Measurements from ENCODE around the gene CD72.
"Not testable (repeated sequence)": the region's sequence is repeated elsewhere in the genome, so short reads cannot be mapped to it uniquely, and the experiment has no call there.

The CD72 gene

DNA sequence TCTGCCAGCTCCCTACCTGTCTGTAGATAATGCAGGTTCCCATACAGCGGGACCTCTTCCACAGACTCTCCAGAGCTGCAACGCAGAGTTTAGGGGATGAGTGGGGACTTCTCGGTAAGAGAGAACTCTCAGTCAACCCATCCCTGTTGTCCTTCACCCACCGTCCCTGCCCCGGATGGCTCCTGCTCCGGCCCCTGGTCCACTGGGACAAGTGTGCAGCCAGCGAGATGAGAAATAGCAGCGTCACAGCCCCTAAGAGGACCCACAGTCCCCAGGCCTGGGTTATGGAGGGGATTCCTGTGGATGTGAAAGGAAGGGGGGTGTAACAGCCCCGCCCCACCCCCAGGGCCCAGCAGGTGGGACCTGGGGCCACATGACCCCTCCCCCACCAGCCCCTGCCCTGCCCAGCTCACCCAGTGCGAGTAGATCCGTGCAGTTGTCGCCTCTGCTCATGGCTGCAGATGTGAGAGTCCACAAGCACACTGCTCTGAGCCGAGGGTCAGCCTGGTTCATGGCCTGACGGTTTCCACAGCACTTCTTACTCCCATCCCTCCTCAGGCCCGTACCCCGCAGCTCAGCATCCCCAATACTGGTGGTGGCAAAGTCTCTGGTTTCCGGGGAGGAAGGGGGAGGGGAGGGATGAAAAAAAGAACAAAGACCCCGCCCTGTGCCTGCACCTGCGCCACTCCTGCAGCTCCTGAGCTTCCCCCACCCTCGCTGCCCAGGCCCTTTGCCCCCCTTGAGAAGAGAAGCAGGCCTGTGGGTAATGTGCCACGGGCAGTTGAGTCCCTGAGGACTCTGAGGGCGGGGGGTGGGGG is 32.3 kb upstream of the CD72 start, which contains the start of gene SIT1:
Gene SIT1, minus strand, starts transcription at position 591 of the 818 bp plus-strand sequence. Its CDS starts 78 bp downstream, at position 513.
- no peak for DNase-seq (ENCODE audit: low read depth, low spot score)

DNA sequence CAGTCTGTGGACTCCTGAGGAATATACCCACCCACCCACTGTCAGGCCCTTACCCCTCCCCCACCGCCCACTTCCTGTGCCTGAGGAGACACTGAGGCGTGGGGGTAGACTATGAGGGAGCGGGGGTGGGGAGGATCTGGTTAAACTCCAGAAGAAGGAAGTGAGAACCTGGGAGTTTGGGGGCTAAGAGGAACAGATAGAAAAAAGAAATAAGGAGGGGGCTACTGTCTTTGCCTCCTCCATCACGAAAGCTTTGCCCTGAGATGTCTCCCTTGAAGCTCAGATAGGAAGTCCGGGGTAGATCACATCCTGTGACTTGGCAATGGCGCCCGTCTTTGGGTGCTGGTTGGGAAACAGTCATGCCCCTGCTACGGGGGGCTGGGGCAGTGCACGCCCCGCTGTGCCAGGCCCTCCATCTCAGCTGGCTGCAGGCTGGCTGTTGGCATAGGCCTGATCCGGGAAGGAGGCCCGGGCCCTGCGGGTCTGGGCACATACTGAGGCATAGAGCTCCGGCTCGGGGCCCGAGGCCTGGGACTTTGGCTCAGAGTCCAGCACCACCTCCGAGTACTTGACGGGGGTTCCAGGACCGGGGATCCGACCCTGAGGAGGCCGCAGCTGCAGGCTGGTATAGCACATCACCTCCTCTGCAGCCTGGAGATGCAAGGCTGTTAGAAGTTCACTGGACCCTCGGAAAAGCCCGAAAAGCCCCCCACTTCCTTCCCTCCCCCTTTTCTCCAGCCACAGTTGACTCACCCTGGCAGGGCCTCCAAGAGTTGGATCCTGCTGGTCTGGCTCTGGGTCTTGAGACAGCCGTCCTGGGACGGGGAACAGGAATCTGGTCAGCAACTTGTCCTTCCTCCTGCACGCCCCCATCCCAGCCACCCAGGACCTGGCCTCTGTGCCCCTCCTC is 31.5 kb upstream of the CD72 start:
- no peak for DNase-seq (ENCODE audit: low read depth, low spot score)

DNA sequence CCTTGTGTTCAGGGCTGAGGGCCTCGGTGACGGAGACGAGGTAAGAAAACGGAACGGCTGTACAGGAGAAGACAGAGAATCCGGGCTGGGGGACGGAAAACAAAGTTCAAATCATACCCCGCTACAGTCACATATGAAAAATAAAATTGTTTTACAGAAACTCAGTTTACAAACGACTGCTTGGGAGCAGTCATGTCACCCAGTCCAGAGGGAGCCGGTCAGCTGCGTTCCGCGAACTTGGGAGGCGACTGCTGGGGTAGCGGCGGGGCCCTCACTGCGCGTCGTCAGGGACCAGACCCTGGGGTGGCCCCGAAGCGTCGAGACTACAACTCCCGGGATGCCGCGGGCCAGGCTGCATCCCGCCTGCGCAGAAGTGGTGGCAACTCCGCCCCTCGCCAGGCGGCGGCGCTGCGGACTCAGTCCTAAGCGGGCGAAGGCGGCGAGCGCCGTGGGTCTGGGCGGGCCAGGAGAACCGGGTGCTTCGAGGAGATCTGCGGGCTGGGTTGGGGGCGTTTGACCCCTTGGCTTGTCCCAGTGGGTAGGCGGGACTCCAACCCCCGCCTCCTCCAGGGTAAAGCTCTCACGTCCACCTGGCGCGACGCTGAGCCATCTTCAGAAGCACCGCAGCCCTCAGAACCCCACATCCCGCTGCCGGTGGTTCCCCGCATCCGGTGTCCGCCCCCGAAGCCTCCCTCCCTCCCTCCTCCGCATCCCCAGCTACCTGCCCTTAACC is 28.5 kb upstream of the CD72 start:
- peak; percentile 83 for DNase-seq (ENCODE audit: low read depth, low spot score)

DNA sequence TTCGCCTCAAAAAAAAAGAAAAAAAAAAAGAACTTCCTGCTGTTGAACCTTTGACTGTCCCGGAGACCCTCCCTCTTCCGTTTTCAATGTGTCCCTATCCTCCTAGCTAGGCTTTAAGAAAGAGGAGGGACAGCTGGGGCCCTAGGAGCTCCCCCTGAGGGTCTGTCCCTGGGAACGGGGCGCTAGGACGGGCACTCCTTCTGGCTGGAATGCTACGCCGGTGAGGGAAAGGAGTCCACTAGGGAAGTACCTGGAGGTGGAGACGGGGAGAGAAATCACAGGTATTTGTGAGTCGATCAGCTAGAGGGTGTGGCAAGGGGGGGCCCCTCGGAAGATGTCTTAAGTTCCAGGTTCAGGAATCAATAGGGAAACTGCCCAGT is 27.9 kb upstream of the CD72 start:
- no peak for DNase-seq (ENCODE audit: low read depth, low spot score)

DNA sequence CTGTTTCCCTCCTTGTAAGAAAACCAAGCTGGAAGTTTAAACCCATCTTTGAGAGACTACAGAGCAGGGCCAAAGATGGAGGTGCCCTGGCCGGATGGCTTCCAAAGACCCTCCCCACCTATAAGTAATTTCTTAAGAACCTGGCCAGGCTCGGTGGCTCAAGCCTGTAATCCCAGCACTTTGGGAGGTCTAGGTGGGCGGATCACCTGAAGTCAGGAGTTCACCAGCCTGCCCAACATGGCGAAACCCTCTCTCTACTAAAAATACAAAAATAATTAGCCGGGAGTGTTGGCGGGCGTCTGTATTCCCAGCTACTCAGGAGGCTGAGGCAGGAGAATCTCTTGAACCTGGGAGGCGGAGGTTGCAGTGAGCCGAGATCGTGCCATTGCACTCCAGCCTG is 27.5 kb upstream of the CD72 start:
- DNase-seq (ENCODE audit: low read depth, low spot score) = not testable (repeated sequence)

DNA sequence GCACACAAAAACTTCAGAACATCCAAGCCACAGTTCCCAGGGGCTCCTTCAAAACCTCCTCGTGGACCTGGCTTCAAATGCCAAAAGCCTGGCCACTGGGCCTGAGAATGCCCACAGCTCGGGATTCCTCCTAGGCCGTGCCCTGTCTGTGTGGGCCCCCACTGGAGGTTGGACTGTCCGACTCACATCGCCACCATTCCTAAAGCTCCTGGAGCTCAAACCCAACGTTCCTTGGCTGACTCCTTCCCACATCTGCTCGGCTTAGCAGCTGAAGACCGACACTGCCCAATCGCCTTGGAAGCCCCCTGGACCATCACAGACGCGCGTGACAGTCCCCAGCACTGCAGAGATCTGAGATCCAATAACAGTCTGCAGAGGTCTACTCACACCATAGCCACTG is 24.8 kb upstream of the CD72 start:
- no peak for DNase-seq (ENCODE audit: low read depth, low spot score)

DNA sequence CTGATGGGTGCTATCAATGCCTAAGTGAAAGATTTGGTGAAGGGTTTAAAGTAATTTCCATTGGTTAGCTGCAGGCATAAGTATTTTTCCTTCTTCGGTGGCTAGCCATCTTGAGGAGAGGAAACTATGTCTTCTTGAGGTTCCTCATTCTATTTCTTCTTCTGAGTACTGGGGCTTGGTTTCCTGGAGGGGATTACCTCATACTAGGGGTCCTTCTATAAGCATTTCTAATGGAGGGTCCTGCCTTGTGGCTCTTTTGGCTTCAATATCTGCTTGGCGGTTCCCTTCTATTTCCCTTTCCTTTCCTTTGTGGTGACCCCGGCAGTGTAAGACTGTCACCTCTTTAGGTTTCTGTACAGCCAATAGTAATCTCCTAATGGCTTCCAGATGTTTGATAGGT is 23.3 kb upstream of the CD72 start:
- not testable (repeated sequence) for DNase-seq (ENCODE audit: low read depth, low spot score)

DNA sequence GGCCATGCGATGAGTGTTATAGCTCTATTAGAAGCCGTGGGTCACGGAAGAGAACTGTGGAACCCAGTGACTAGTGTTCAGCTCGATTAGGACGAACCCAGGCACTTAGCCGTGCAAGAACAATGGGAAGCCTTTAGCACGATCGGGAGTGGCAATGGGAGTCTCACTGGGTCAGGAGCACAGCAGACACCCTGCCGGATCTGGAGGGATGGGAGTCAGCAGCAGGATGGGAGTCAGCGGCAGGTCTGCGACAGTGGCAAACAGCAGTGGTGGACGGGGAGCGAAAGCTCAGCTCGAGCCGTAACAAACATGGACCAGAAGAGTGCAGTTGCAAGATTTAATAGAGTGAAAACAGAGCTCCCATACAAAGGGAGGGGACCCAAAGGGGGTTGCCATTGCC is 22.2 kb upstream of the CD72 start:
- not testable (repeated sequence) for DNase-seq (ENCODE audit: low read depth, low spot score)

DNA sequence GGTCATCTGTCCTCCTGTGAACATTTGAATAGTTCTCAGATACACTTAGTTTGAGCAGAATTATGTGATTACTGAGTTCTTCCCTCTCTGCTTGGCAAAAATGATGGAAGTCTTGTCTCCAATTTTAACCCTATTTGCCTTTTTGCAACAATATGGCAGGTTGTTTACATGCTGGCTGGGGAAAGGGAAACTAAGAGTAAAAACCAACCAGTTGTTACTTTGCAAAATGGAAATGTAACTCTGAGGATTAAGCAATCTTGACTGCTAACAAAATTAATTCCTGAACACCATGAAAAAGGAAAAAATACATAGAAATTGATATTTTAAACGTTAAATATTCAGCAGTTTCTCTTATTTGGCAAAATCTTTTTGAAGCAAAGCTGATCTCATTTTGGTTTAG is 21.4 kb upstream of the CD72 start:
- DNase-seq (ENCODE audit: low read depth, low spot score) = no peak

DNA sequence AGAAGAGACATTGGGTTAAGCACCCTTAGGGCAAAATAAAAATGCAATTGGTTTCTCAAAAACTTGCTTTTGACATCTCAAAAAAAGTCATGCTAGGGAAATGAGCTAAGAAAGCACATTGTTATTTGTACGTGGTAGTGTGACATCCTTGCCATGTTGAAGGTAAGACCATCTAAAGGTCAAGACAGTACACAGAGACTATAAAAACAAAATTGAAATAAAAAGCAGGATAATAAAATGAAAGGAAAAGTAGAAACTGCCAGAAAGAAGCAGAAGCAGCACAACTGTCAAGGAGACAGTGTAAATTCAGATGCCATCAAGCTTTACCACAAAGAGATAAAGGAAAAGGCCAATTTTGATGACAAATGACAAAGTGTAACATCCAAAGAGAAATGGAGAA is 21.0 kb upstream of the CD72 start:
- DNase-seq (ENCODE audit: low read depth, low spot score) = not testable (repeated sequence)

DNA sequence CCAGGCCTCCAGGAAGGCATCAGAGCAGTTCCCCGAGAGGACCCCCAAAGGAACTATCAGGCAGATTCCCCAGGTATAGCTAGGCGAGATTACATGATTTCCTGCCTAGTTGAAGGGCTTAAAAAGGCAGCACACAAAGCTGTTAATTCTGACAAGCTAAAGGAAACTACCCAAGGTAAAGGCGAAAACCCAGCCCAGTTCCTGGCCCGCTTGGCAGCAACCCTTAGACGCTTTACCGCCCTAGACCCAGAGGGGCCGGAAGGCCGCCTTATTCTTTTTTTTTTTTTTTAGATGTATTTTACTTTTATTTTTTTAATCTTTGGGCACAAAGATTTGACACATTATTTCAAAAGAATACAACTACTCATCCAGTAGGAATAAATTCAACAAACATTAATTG is 20.5 kb upstream of the CD72 start:
- DNase-seq (ENCODE audit: low read depth, low spot score) = not testable (repeated sequence)

DNA sequence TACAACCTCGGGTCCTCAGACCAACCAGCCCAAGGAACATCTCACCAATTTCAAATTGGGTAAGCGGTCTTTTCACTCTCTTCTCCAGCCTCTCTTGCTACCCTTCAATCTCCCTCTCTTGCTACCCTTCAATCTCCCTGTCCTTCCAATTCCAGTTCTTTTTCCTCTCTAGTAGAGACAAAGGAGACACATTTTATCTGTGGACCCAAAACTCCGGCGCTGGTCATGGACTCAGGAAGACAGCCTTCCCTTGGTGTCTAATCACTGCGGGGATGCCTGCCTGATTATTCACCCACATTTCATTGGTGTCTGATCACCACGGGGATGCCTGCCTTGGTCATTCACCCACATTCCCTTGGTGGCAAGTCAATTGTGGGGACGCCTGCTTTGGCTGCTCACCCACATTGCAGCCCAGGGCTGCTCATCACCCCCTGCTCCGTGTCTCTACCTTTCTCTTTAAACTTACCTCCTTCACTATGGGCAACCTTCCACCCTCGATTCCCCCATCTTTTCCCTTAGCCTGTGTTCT is 19.3 kb upstream of the CD72 start:
- not testable (repeated sequence) for DNase-seq (ENCODE audit: low read depth, low spot score)

DNA sequence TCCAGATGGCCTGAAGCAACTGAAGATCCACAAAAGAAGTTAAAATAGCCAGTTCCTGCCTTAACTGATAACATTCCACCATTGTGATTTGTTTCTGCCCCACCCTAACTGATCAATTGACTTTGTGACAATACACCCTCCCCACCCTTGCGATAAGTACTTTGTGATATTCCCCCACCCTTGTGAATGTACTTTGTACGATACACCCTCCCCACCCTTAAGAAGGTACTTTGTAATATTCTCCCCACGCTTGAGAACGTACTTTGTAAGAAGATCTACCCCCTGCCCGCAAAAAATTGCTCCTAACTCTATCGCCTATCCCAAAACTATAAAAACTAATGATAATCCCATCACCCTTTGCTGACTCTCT is 18.6 kb upstream of the CD72 start:
- not testable (repeated sequence) for DNase-seq (ENCODE audit: low read depth, low spot score)

DNA sequence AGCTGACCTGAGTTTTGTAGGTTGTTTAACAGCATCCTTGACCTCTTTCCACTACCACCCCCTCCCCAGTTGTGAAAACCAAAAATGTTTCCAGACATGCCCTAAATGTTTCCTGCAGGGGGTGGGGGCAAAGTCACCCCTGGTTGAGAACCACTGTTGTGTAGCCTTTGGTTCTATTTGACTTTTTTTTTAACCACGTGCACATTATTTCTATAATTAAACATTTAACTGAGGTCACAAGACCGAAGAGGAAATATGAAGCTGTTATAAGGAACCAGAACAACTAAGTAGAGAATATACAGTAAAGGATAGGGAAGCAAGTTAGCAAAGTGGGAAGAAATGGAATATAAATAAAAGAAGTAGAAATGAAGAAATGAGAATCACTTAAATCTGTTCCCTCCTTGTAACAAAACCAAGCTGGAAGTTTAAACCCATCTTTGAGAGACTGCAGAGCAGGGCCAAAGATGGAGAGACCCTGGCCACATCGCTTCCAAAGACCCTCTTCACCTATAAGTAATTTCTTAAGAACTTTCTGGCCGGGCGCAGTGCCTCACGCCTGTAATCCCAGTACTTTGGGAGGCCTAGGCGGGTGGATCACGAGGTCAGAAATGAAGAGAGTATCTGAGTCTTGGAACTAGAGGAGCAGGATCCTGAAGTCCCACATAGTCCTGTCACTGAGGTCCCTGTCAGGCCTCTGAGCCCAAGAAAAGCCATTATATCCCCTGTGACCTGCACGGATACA is 18.1 kb upstream of the CD72 start:
- DNase-seq (ENCODE audit: low read depth, low spot score) = no peak

DNA sequence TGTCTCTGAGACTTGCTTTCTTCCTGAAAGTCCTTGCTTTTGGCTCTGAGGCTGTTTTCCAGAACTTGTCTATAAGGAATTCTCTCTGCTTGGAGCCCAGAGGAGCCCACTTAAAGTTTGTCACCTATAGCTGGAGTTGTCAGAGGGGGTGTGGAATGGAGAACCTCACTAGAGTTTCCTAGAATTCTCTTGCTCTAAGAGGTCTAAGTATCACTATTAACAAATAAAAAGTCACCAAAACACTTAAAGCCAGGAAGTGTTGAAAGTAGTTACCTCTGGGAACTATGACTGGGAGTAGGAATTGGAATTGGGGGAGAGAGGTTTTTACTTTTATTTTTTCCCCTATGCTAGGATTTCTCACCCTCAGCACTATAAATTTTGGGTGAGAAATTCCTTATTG is 17.5 kb upstream of the CD72 start:
- no peak for DNase-seq (ENCODE audit: low read depth, low spot score)

DNA sequence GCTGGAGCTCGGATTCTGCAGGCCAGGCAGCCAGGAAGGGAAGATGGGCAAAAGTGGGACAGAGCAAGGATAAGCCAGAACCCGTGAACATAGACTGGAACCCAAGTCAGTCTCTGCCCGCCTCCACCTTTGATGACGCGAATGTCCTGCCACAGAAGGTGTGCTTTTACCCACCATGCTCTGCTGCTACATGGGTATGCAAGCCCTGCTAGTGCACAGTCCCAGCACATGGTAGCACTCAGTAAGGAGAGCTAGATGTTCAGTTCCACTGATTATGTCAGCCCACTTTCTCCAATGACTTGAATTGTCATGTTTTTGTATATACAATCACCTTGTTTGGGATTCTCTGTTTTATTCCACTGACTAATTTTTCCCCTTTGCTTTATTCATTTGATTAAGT is 11.4 kb upstream of the CD72 start:
- no peak for DNase-seq (ENCODE audit: low read depth, low spot score)

DNA sequence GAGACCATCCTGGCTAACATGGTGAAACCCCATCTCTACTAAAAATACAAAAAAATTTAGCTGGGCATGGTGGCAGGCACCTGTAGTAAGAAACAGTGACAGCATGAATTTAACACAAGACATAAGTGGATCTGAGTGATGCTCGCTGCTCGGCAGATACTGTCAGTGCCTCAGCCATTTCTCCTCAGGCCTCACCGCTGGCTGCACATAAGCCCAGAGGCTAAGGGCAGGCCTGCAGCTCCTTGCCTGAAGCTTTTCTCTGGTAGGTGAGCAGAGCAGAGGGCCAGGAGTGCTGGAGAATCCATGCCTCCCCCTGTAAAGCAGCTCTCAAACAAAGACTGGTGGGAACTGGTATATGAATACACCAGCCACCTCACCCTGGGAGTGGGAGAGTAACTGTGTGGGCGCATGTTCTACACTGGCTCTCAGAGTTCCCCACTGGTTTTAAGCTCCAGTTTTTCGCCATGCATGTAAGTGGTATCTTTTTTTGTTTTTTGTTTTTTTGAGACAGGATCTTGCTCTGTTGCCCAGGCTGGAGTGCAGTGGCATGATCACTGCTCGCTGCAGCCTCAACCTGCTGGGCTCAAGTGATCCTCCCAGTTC is 10.3 kb upstream of the CD72 start:
- no peak for DNase-seq (ENCODE audit: low read depth, low spot score)

DNA sequence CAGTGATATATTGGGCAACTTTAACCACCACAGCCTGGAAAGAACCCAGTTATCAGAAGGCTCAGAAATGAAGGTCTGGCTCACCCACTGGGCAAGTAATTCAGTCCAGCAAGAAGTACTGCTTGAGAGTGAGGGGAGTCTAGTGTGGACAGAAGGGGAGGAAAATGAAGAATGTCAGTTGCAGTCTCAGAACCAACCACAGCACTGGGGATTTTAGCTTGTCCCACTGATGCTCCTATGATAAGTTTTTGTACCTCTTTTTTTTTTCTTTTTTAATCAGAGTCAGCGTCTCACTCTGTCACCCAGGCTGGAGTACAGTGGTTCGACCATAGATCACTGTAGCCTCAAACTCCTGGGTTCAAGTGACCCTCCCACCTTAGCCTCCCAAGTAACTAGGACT is 9.4 kb upstream of the CD72 start:
- DNase-seq (ENCODE audit: low read depth, low spot score) = no peak

DNA sequence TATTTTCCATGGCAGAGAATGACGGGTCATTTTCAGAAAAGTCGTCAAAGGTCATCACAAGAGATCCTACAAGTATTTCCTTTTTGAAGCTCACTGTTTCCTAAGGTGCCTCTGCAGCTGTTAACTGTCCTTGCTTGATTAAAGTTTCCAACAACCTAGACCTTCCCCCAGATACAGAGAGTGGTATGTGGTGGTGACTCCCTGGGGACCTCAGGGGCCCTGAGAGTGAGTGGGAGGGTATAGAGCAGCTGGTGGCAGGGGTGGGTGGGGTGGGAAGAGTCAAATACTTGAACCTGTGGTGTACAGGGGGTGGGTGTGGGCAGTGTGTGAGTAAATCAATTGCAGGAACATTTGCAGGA is 1.6 kb upstream of the CD72 start:
- DNase-seq (ENCODE audit: low read depth, low spot score) = no peak

DNA sequence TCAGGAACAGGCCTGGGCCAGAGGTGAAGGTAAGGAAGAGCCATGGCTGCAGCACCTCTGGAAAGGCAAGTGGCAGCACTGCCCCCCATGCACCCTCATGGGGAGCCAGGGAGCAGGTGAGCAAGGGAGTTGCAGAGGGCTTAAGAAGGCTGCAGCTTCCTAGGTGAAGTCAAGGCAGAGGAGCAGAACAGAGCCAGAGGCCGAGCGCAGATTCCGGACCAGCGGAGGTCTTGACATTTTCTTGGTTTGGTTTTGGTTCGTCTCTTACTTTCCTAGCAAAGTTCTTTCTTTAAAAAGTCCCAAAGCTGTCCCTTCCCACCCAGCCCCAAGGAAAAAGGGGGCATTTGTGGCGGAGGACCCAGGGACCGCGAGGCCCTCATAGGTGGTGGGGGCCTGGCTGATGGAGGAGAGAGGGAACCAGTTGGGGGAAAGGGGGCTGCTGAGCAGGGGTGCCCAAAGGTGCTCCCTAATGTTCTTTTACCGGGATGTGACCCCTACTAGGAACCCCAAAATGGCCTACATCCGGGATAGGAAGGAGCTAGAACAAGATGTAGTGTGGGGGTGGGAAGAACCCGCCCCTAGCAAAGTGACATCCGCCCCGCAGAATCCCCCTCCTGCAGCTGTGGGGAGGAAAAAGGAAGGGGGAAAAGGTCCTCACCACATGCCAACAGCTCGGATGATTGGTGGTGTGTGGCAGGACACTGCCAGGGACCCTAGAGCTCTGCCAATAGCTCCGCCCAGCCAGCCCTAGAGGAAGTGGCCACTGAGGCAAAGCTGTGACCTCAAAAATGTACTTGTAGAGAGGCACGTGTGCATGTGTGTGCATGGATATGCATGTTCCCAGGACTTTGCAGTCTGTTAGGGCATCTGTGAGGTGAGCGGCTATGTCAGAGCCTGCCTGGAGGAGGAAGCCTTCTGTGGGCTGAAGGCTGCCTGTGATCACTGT is 914 bp upstream of the CD72 start:
- no peak for DNase-seq (ENCODE audit: low read depth, low spot score)
